GM12878 (cell line): ENCODE measurements around the gene CHIT1.

ENCODE experiments used
- FOXK2 ChIP-seq: fragments of 450-650 bp; IDR thresholded peaks from 2 replicates; pipeline ENCODE4 v1.6.1; 2017; ENCODE audit warnings: mild to moderate bottlenecking, moderate library complexity
- GABPA ChIP-seq: IDR thresholded peaks from 2 replicates; pipeline ENCODE4 v1.6.1; 2014; ENCODE audit warnings: antibody characterized with exemption, low read depth, mild to moderate bottlenecking, inconsistent platforms
- HDAC6 ChIP-seq: fragments of 200-600 bp; sonication (generic); IDR thresholded peaks from one replicate; pipeline ENCODE4 v1.8.0; 2017; ENCODE audit warnings: antibody characterized with exemption; ENCODE audit not compliant: unreplicated experiment
- MYC ChIP-seq: IDR thresholded peaks from 2 replicates; pipeline ENCODE4 v1.6.1; 2011; ENCODE audit warnings: mild to moderate bottlenecking, low read length, moderate library complexity, inconsistent platforms; ENCODE audit not compliant: insufficient read depth, insufficient replicate concordance, insufficient read length, severe bottlenecking
- SUZ12 ChIP-seq: fragments of 200-600 bp; sonication (generic); IDR thresholded peaks from one replicate; pipeline ENCODE4 v1.6.1; 2018; ENCODE audit warnings: antibody characterized with exemption, mild to moderate bottlenecking; ENCODE audit not compliant: unreplicated experiment
- TF ChIP-seq, protein P1 (sequence below): IDR thresholded peaks from 2 replicates; pipeline ENCODE4 v1.6.1; 2011; ENCODE audit warnings: low read depth, low read length, improper control_type of control experiment, borderline replicate concordance

DNA sequence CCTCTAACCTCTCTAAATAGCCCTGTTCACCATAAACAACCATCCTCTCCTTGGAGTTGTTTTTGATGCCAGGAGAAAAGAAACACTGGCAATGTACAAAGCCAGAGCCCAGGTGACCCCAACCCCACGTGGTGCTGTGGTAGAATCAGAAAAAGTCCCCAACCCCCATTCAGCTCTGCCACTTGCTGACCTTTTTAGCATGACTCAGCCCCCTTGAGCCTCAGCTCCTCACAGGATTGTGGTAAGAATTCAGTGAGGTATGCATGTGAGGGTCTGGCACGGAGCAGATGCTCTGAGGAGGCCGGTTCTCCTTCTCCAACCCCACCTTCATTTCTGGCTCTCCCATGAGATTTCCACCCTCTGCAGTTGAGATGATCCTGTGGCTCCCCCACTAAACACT, 31.8 kb downstream of the CHIT1 start:
- TF ChIP-seq MYC (no peak), SUZ12 (no peak), HDAC6 (no peak), FOXK2 (no peak), GABPA (no peak)
- TF ChIP-seq, protein P1, sequence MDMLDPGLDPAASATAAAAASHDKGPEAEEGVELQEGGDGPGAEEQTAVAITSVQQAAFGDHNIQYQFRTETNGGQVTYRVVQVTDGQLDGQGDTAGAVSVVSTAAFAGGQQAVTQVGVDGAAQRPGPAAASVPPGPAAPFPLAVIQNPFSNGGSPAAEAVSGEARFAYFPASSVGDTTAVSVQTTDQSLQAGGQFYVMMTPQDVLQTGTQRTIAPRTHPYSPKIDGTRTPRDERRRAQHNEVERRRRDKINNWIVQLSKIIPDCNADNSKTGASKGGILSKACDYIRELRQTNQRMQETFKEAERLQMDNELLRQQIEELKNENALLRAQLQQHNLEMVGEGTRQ: no peak
